ENCODE measurements around the gene STXBP6. TPM values are rescaled to one million over a fixed set of nuclear protein-coding genes. Genes with fewer than 3 reads are reported as not detected.

Gene STXBP6
- total RNA-seq, 1 donor = 5.1 TPM

DNA sequence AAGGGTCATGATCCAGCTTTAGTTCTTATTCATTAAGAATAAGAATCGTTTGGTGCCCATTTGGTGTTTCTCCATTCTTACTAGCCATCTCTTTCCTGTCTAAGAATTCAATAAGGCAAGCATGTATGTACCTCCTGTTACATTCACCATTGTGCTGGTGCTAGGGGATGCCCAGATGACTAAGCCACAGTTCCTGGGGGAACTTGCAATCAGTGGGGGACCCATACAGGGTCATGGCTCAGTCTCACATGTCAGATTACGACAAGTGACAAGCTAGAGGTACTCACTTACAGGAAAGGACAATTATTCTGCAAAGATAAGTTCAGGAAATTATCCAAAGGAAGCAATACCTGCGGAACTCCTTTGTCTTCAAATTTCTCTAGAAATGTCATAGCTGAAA is 125.4 kb downstream of the STXBP6 start:
- DNase-seq (ENCODE audit: low read depth in 2 of 3, low spot score in 2 of 3) = no peak

DNA sequence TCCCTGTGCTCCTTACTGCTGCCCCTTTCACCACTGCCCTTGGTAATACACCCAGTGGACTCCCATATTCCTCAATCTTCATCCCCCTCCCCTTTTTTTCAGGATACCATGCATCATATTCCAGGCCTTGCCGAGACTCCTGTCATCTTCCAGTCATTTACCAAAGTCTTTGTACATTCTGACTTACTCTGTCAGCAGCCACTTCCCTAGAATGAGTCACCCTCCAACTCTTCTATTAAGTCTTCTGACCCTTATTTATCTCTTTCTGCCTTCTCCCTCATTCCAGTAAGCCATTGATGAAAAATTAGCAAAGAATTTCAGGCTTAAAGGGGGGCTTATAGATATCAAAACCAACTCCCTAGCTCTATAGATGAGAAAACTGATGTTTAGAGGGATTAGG is 128.0 kb downstream of the STXBP6 start:
- DNase-seq (ENCODE audit: low read depth in 2 of 3, low spot score in 2 of 3) = no peak

DNA sequence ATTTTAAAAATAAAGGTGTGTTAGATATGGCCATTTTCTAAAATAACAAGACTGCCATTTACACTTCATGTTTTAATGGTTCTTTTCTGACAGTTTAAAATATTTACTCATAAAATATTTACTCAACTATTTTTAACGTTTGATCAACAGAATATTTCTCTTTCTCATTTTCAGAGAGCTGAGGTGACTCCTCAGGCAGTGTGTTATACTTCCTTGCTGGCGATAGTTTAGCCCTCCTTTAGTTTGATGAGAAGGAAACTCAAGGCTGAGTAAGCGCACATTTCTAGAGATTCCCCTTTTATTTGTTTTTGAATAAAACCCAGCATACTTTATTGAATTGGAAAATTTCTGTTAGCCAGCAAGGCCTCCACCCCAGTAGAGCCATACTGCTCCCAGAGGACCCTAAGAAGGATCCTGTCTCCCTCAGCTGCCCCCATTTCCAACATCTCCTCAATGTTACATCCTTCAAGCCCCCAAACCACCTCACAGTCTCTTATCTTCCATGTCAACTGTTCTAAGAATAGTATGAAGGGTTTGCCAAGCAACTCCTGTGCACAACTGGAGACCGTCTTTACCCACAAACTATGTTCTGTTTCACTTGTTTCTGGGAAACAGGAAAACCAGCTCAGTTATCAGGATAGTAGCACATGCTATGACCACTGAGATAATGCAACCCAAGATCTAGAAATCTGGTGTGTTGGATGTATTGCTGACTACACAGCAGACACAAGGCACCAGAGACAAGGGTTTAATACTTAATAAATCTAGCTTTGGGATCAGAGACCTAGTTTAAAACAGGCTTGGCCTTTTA is 129.5 kb downstream of the STXBP6 start:
- peak in 1 of 3 donors; percentile 29 for DNase-seq (ENCODE audit: low read depth in 2 of 3, low spot score in 2 of 3)

DNA sequence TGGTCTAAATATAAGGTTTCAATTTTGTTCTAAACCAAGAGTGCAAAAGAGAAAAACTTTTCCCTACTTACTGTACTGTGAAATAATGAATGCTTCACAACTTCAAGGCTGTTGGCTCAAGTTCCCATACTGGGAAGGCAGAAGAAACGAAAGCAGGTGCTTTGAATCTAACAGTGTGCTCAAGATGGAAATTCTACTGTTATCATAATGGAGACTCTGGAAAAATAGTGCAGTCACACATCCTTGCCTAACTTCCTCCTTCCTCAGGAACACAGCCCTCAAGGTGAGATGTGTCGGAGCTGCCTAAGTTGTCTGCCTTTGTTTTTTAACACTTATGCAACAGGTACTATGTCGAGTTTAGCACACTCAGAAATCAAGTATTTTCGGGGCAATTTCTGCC is 131.1 kb downstream of the STXBP6 start:
- no peak for DNase-seq (ENCODE audit: low read depth in 2 of 3, low spot score in 2 of 3)

DNA sequence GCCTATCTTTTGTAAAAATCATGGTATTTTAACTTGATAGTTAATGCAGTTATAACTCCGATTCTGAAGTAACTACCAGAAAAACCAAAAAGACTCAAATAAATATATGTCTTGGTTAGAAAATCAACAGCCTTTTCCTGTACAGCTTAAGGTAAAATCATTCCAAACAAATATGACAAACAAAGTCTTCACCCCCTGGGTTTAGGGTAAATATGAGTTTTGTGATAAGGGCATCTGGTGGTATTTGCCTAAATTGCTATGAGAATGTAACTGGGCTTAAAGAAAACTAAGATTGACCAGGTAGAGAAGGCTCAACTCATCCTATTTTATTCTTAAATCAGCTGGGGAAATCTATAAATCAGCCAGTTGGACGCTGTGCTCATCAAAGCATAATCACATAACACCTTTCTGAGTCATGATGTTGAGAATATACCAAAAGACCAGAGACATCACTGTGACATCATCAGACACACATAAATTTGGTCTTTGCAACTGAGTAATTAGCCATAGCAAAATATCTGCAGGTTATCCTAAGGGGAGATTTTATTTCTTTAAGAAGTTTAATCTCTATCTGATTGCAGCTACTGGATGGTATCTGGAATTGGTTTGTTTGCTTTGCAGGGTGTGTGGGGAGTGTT is 133.9 kb downstream of the STXBP6 start:
- DNase-seq (ENCODE audit: low read depth in 2 of 3, low spot score in 2 of 3) = no peak

DNA sequence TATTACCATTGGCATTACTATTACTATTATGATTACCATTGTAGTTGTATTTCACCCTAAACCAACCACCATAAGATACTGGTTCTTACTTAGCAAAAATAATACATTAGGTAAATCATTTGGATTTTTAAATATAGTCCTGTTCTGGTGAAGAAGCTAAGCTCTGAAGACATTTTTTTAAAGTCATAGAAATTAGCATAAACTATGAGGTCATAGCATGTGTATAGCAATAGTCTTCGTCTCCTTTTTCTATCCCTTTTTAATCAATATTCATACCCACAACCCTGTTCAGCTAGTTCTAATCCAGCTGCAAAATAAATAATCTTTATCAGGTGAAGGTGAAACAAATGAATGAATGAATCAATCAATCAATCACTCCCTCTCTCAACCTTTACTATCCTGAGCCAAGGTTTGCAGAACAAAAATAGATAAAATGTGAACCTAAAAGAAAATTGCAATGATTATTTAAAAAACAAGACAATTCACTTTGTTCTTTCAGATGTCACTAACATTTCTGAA is 134.5 kb downstream of the STXBP6 start:
- DNase-seq (ENCODE audit: low read depth in 2 of 3, low spot score in 2 of 3) = no peak

DNA sequence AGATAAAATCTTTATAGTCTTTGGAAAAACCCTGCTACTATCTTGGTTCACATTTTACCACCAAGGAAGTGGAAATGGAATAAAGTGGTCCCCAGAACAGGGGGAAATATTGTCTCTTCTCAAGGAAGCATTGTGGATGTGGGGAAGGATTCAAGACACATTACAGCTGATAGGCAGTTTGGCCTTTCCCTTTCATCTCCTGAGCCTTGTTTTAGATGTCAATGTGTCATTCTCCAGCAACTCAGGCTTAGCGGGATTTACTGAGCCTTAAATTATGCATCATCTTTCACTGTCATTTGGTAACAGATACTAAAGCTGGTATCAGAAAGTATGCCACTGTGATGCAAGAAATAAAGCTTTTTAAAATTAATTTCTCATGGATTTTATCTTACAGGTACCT is 136.2 kb downstream of the STXBP6 start:
- no peak for DNase-seq (ENCODE audit: low read depth in 2 of 3, low spot score in 2 of 3)

DNA sequence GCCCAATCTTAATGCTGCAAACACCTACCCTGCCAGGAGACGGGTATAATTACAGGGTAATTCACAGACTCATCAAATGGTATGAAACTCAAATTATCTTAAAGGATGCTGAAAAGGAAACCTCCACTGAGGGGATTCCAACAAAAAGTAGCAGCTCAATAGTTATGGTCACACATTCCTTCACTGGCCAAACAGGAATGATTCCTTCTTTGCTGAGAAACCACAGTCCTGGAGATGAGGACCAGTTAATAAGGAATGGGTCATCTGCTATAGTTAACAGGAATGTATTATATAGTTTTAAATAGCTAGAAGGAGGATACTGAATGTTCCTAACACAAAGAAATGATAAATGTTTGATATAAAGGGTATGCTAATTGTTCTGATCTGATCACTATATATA is 136.9 kb downstream of the STXBP6 start:
- DNase-seq (ENCODE audit: low read depth in 2 of 3, low spot score in 2 of 3) = no peak

DNA sequence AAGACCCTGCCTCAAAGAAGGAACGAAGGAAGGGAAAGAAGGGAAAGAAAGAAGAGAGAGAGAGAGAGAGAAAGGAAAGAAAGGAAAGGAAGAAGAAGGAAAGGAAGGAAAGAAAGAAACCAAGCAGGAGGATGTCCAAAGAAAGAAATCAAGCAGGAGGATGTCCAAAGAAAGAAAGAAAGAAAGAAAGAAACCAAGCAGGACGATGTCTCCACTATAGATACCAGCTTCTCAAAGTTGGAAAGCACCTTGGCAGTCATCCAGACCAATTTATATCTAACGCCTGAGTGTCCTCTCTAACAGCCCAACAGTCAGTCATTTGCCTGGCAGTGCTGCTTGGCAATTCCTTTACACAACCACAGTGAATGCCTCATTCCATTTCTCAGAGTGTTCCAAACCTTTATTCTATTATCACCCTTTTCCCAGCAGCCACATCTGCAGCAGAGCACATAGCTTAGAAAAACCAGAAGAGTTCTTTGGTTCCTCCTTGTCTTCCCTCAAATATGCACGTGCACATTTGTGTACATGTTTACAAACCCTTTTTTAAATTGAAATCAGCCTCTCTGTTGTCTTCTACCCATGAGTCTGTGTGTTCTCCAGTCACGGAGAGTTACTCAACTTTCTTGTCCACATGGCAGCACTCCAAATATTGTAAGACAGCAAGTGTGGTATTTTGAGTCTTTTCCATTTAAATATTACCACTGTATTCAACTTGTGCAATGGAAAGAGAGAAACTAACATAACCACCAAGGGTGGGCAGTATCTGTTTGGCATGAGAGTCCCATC is 138.4 kb downstream of the STXBP6 start:
- peak in 2 of 3 donors; percentile 51 to 56 for DNase-seq (ENCODE audit: low read depth in 2 of 3, low spot score in 2 of 3)

DNA sequence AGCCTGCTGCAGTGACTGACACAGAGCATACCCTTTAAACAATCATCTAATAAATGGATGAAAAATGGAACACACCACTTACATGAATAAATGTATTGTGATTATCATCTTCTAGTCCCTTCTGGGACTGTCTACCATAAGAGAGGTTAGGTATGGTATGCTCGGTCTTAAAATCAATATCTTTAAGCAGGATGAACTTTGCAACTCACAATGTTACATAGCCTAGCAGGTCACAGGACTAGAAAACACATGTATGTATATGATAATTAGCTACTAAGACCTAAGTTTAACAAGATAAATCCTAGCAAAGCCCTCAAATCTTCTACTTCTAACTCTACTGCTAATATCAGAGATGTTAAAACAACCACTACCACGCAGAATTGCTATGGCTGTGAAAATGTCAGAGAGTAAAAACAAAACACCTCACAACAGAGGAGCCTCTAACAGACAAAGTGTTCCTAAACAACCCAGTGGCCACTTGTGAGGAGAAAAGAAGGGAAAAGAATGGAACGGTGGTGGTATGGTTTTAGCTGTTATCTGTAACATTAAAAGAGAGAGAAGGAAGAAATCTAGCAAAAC is 139.4 kb downstream of the STXBP6 start:
- DNase-seq (ENCODE audit: low read depth in 2 of 3, low spot score in 2 of 3) = no peak

DNA sequence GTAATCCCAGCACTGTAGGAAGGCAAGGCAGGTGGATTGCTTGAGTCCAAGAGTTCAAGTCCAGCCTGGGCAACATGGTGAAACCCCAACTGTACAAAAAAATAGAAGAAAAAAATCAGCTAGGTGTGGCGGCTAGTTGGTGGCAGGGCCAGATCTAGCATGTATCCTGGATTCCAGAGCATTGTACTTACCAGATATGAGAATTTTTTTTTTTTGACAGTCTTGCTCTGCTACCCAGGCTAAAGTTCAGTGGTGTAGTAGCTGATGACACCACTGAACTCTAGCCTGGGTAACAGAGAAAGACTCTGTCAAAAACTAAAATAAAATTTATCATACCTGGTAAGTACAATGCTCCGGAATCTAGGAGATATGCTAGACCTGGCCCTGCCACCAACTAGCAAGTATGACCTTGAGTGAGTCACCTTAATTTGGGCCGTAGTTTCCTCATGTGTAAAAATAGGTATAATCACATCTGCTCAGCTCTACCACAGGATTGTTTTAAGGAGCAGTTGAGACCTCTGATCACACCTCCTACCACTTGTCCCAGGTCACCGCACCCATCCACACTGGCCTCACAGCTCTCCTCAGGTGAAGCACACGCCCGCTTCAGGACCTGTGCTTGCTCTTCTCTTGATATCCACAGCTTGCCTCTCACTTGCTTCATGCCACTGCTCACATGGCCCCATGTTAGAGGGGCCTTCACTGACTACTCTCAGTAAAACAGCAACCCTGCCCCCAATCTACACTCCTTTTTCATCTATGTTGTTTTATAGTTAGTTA is 140.2 kb downstream of the STXBP6 start:
- DNase-seq (ENCODE audit: low read depth in 2 of 3, low spot score in 2 of 3) = no peak

DNA sequence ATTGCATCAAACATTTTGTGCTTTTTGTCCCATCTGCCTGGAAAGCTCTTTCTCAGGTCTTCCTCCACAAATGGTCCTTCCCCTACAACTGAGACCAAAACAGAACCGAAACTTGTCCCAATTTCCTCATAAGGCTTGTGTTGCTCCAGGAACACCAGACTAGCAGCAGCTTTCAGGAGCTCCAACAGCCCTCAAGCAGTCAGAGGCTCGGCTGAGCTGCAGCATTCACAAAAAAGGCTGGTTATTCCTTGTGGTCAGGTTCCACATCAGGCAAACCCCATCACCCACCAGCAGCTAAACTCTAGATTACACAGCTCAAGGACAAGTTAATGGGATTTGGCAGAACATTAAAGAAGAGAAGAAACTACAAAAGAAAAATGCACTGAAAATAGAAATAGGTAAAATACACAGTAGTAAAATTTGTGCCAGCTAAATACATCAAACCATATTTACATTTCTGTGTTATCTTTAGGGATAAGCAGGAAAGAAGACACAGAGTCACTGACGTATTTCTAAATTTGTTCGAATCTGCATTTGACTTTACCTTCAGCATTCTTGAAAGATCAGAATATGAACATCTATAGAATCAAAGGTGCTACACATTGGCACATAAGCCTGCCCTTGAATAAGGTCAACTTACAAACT is 141.2 kb downstream of the STXBP6 start:
- no peak for DNase-seq (ENCODE audit: low read depth in 2 of 3, low spot score in 2 of 3)

DNA sequence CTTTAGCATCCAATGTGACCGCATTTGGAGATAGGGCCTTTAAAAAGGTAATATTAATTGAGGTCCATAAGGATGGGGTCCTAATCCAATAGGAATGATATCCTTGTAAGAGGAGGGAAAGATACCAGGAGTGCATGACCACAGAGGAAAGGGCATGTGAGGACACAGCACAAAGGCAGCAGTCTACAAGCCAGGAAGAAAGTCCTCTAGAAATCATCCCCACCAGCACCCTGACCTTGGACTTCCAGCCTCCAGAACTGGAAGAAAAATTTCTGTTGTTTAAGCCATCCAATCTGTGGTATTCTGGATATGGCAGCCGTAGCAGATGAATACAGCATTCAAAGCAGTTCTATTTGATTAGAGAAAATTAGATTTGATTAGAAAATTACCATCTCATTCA is 145.4 kb downstream of the STXBP6 start:
- DNase-seq (ENCODE audit: low read depth in 2 of 3, low spot score in 2 of 3) = no peak

DNA sequence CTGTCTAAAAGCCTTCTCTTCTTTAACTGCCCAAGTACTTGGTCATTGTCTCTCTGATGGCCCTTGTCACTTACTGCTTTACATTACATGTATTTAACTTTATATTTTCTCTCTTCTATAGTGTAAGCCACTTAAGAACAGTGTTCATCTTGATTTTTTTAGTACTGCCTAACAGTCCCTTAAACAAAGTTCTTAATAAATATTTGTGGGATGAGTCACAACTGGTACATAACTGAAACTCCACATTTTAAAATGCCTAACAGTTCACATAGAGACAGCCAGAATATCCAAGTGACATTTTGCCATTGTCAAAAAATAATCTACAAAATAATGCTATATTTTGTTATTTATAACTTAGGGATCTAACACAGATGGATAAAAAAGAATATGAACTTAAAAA is 146.6 kb downstream of the STXBP6 start:
- no peak for DNase-seq (ENCODE audit: low read depth in 2 of 3, low spot score in 2 of 3)

DNA sequence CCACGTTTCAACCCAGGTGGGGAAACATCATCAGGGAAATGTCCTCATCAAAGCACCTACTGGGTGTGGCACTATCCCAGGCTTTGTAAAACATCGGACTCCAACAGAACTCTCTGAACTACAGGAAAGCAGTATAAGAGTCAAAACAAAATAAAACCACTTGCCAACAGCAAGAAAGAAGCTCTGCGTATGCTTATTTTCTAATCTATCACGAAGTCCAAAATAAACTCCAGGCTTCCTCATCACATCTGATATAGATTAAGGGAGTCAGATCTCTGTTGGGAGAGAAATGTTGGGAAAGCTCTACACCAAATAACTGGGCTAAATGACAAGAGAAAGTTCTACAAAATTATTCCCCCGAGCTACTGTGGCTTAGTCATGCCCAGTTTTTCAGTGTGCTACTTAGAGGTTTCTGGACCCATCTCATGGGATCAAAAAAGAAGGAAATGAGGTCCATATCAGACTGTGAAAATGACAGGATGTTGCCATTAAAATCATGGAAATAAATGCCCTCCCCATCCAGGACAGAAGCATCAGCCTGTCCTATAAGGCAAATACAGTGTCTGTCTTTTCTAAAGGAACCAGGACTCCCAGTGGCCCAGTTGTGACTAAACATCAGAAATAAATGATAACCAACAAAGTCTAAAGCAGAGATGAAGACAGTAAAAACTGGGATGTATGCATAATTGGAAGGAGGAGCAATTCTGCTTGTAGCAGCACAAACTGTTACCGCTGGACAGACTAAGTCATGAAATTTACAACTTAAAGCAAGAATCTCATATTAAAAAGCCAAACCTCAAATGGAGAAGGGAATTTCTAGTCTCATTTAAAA is 149.5 kb downstream of the STXBP6 start:
- DNase-seq (ENCODE audit: low read depth in 2 of 3, low spot score in 2 of 3) = no peak

DNA sequence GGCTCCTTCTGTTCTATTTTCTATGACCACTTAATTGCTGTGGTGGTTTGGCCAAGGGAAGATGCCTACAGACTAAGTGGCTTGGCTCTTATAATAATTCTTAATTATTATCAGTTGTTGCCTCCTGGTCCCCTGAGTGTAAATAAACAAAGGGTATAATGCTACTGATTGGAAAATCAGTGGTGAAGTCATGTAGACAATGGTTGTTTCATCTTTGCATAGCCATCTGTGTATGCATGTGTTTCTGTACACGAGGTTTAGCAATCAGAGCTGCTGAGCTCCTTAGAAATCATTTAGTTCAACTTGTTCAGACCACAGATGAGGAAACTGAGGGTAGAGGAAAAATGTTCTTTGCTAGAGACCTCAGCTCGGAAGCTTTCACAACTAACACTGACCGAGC is 152.2 kb downstream of the STXBP6 start:
- DNase-seq (ENCODE audit: low read depth in 2 of 3, low spot score in 2 of 3) = no peak

DNA sequence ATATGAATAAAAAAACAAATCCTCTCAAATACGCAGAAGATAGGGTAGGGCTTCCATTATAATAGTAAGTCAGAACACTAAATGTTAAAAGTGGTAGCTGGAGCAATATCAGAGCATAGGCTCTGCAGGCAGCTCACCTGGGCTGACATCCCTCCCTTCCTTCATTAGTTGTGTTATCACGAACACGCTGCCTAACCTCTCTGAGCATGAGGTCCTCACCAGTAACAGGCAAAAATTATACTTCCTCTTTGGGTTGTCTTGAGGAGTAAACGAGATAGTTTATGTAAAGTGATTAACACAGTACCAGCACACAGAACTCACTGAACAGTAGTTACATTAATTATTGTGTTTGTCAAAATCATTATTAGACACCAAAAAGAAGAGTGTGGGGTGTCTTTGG is 154.3 kb downstream of the STXBP6 start:
- DNase-seq (ENCODE audit: low read depth in 2 of 3, low spot score in 2 of 3) = peak in 1 of 3 donors; percentile 16

DNA sequence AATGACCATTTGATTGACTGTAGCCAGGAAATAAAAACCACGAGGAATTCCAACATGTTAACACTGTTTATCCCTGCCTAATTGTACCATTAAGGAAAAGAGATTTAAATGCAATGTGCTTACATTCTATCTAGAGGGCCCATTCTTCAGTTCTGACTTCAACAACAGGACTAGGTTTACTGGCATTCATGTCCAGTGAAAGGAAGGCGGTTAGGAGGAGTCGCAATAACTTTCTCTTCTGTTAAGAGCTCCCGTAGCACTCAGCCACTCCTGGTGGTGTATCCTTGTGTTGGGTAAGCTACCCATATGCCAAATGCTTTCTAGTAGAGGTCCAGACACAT is 154.7 kb downstream of the STXBP6 start:
- no peak for DNase-seq (ENCODE audit: low read depth in 2 of 3, low spot score in 2 of 3)
